ENCODE measurements around the gene PHLDB1.

The PHLDB1 gene

DNA sequence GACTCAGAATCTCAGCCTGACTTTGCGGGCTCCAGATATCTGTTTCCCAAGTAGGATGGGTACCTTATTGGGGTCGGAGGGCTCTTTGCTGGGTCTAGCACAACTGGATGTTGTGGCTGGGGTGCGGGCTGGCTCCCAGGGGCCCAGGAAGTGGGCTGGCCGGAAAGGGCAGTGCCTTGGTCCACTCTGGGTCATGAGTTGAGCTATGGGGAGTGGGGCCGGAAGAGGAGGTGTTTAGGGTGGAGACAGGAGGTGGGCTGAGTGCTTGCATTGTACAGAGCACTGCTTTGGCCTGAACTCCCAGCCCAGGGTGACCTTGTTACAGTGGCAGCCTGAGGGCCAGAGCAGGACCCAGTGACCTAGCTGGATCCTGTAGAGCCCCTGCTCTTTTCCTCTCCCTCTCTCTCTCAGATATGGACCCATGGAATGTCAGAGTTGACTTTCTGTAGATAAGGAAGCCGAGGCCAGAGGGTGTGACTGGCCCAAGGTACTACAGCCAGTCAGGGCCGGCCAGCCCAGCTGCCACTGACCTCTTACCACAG is 13.2 kb downstream of the PHLDB1 start:
- ATAC-seq (replicated peaks; ENCODE audit: extremely low read depth, poor library complexity, severe bottlenecking): no peak
- peaks cover 29% of the 10 kb centered on the region for H3K27me3 Mint-ChIP-seq

DNA sequence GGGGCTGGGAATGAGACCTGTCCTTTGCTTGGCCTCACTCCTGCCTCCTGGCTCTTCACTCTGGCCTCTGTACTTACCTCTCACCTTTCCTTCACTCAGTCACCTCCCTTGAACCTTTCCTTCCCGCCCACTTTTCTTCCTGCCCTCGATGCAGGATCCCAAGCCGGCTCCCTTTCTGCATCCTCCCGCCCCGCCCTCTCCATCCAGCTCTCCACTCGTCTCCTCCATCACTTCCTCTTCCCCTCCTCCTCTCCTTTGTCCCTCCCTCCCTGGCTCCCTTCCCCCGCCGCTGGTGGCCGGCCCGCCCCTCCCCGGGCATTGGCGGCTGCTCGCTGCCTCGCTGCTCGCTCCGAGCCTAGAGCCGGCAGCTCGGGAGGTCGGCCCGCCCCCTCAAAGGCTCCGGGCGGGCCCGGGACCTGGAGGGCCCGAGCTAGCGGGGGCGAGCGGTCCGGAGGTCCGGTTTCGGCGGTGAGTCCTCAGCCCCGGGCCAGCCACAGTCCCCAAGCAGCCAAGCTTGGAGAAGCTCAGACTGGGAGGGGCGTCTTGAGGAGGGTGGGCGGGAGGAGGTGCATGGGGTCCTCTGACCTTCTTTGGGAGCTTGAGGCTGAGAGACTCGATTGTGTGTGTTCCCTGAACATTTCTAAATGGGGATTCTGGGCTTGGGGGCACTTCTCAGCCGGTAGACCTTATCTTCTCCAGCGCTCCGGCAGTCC is 13.8 kb downstream of the PHLDB1 start:
- ATAC-seq (replicated peaks; ENCODE audit: extremely low read depth, poor library complexity, severe bottlenecking) (peak; percentile 24), DNase-seq (ENCODE audit: low spot score in 2 of 2) (no peak)
- Mint-ChIP-seq H3K4me3 (peak overlapping the region; percentile 55), H3K9me3 (no peaks in the 10 kb centered on the region), H3K4me1 (peaks cover 7% of the 10 kb centered on the region), H3K27me3 (peaks cover 29% of the 10 kb centered on the region), H3K27ac (ENCODE audit: low read depth) (no peak overlapping the region), H3K36me3 (ENCODE audit: insufficient read depth) (no peaks in the 10 kb centered on the region)

More for the DNA sequence above, 13.2 kb downstream of the PHLDB1 start:
- Mint-ChIP-seq H3K9me3 (no peaks in the 10 kb centered on the region), H3K4me1 (peaks cover 7% of the 10 kb centered on the region), H3K27ac (ENCODE audit: low read depth) (no peak overlapping the region), H3K4me3 (peak overlapping the region; percentile 55), H3K36me3 (ENCODE audit: insufficient read depth) (no peaks in the 10 kb centered on the region)
- DNase-seq (ENCODE audit: low spot score in 2 of 2): no peak

DNA sequence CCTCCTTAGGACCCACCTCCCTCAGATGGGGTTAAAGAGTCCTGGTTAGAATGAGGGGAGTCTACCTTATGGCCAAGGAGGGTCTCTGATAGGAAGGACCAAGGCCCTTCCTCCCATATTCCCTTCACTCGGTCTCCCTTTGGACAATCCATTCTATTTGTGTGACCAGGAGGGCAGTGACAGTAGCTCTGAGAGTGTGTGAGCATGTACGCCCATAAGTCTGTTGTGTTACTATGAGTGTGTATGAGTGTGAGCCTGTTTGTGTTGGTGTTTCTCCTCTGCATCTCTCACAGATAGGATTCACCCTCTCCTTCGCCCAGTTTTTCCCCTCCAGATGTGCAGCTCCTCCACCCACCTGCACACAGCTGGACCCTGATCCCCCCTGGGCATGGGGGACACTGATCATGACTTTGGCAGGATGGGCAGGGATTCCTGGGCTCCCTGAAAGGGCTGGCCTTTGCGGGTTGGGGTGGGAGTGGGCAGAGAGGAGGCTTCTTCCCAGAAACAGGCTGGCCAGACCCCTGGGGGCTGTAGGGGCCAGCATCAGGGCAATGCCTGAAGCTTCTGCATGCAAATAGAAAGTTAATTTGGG is 14.5 kb downstream of the PHLDB1 start:
- no peak for DNase-seq (ENCODE audit: low spot score in 2 of 2)
- H3K4me3 Mint-ChIP-seq: peak overlapping the region; percentile 44

DNA sequence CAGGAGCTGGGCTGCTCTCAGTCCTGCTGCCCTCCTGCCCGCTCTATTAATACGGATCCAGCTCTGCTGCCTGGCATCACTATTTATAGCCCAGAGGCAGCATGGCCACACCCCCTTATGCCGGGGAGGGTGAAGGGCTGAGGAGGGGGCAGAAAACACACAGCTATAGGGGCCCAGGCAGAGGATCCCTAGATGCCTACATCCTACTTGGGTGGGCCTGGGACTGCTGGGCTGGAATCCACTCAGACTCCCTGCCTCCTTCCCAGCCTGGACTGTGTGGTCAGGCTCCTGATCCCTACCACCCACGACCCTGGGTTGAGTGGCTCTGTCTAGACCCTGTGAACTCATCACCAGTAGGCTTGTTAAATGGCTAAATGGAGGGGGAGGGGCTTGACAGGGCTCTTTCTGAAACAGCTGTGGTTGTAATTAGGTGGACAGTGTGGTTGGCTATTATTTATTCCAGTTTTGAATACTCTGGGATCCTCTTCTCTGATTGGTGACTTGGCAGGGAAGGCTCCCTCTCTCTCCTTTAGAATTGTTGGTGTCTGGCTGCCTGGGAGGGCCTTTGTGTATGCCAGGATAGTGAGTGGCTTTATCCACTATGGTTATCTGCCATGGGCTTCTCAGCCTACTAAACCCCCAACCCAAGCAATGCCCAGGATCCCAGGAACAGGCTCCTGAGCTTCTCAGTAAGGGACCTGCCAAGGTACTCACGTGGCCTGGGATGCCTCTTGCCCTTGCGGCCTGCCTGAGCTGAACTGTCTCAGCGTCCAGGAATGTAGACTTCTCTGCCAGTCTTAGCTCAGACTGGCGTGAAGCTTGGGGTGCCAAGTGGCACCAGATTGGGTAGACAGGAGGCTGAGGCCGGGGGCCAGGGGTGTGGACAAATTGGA is 15.2 kb downstream of the PHLDB1 start:
- no peak for DNase-seq (ENCODE audit: low spot score in 2 of 2)
- Mint-ChIP-seq H3K27ac (ENCODE audit: low read depth) (no peak overlapping the region), H3K9me3 (no peaks in the 10 kb centered on the region), H3K4me1 (peaks cover 7% of the 10 kb centered on the region), H3K36me3 (ENCODE audit: insufficient read depth) (no peaks in the 10 kb centered on the region), H3K4me3 (no peak overlapping the region), H3K27me3 (peaks cover 29% of the 10 kb centered on the region)
- no peak for ATAC-seq (replicated peaks; ENCODE audit: extremely low read depth, poor library complexity, severe bottlenecking)

More for the DNA sequence above, 14.5 kb downstream of the PHLDB1 start:
- Mint-ChIP-seq H3K9me3 (no peaks in the 10 kb centered on the region), H3K27ac (ENCODE audit: low read depth) (no peak overlapping the region), H3K36me3 (ENCODE audit: insufficient read depth) (no peaks in the 10 kb centered on the region), H3K27me3 (peaks cover 29% of the 10 kb centered on the region), H3K4me1 (peaks cover 7% of the 10 kb centered on the region)
- no peak for ATAC-seq (replicated peaks; ENCODE audit: extremely low read depth, poor library complexity, severe bottlenecking)

DNA sequence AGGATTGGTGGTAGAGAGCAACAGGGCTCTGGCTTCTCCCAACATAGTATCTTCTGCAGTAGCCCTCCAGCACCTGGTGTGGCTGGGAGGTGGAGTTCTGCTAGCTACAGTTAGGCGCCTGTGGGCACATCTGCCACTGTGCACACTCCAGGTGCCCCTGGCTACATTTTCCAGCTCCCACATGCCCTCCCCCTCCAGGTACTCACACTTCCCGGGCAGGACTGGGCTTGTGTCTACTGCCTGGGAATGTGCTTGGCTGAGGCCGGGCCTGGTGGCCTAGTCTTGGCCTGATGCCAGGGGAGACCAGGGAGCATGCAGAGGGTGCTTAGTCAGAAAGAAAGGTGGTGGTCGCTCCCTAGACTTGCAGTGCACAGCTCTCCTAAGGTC is 15.8 kb downstream of the PHLDB1 start:
- Mint-ChIP-seq H3K36me3 (ENCODE audit: insufficient read depth) (no peaks in the 10 kb centered on the region), H3K27me3 (peaks cover 29% of the 10 kb centered on the region), H3K4me1 (peaks cover 7% of the 10 kb centered on the region), H3K4me3 (no peak overlapping the region), H3K9me3 (no peaks in the 10 kb centered on the region), H3K27ac (ENCODE audit: low read depth) (no peak overlapping the region)
- DNase-seq (ENCODE audit: low spot score in 2 of 2): no peak
- no peak for ATAC-seq (replicated peaks; ENCODE audit: extremely low read depth, poor library complexity, severe bottlenecking)

DNA sequence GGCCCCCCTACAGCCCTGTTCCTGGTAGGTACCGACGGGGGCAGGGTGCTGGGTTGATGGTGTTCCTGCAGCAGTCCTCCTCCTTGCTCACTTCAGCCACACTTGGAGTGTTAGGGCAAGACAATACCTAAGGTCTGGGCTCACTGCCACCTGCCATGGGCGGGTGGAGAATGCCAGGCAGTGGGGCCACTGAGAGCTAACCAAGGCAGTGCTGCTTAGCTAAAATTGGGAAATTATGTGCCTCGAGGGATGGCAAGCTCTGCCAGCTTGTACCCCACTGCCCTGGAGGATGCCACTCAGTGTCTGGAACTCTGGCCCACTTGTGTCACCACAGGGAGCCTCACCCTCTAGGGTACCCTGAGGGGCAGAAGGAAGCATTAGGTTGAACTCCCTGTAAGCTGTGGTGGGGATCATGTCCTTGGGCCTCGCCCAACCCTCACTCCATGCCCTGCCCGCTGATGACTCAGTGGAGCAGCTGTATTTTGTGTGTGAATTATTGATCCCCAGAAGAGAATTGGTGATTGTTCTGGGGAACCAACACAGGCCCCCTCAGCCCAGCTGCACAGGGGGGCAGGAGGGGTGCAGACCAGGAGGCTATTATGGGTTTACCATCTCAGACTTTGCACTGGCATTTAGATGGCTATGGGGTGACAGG is 17.7 kb downstream of the PHLDB1 start:
- DNase-seq (ENCODE audit: low spot score in 2 of 2) (no peak), ATAC-seq (replicated peaks; ENCODE audit: extremely low read depth, poor library complexity, severe bottlenecking) (no peak)
- H3K4me3 Mint-ChIP-seq: no peak overlapping the region
- peaks cover 7% of the 10 kb centered on the region for H3K4me1 Mint-ChIP-seq
- H3K36me3 Mint-ChIP-seq (ENCODE audit: insufficient read depth): peaks cover 3% of the 10 kb centered on the region
- no peak overlapping the region for H3K27ac Mint-ChIP-seq (ENCODE audit: low read depth)
- H3K9me3 Mint-ChIP-seq: no peaks in the 10 kb centered on the region
- peaks cover 29% of the 10 kb centered on the region for H3K27me3 Mint-ChIP-seq

DNA sequence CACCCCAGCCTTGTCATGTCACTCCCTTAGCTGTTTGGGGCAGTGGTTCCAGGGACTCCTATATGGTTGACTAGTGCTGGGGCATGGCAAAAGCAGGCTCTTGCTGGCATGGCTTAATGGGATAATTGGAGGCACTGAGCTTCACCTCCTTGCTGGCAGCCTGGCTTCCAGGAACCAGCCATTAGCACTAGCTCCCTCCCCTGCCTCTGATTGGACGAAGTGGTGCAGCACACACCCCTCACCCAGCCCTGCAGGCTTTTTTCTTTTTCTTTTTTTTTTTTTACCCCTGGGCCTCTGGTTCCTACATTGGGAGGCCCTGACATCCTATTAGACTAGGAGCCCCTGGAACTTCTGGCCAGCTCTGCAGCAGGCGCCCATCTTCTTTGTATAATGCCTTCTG is 18.6 kb downstream of the PHLDB1 start:
- ATAC-seq (replicated peaks; ENCODE audit: extremely low read depth, poor library complexity, severe bottlenecking) (no peak), DNase-seq (ENCODE audit: low spot score in 2 of 2) (no peak)
- Mint-ChIP-seq H3K27me3 (peaks cover 23% of the 10 kb centered on the region), H3K9me3 (no peaks in the 10 kb centered on the region), H3K4me1 (peaks cover 3% of the 10 kb centered on the region), H3K4me3 (no peak overlapping the region), H3K36me3 (ENCODE audit: insufficient read depth) (peaks cover 3% of the 10 kb centered on the region), H3K27ac (ENCODE audit: low read depth) (no peak overlapping the region)

DNA sequence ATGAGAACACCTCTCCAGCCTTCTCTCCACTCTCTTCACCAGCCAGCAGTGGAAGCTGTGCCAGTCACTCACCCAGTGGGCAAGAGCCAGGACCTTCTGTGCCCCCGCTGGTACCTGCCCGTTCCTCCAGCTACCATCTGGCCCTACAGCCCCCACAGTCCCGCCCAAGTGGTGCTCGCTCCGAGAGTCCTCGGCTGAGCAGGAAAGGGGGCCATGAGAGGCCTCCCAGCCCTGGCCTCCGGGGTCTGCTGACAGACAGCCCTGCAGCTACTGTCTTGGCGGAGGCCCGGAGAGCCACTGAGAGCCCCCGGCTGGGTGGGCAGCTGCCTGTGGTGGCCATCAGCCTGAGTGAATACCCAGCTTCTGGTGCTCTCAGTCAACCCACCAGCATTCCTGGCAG is 20.2 kb downstream of the PHLDB1 start:
- Mint-ChIP-seq H3K36me3 (ENCODE audit: insufficient read depth) (peaks cover 3% of the 10 kb centered on the region), H3K27ac (ENCODE audit: low read depth) (no peak overlapping the region), H3K4me3 (no peak overlapping the region), H3K4me1 (no peaks in the 10 kb centered on the region), H3K9me3 (no peaks in the 10 kb centered on the region), H3K27me3 (peaks cover 7% of the 10 kb centered on the region)
- ATAC-seq (replicated peaks; ENCODE audit: extremely low read depth, poor library complexity, severe bottlenecking) (no peak), DNase-seq (ENCODE audit: low spot score in 2 of 2) (no peak)

DNA sequence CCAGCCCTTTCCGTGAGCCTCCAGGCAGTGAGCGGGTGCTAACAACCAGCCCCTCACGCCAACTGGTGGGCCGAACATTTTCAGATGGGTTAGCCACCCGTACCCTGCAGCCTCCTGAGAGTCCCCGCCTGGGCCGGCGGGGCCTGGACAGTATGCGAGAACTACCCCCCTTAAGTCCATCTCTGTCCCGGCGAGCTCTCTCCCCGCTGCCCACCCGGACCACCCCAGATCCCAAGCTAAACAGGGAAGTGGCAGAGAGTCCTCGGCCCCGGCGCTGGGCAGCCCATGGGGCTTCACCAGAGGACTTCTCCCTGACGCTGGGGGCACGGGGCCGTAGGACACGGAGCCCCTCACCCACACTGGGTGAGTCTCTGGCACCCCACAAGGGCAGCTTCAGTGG is 20.6 kb downstream of the PHLDB1 start:
- no peak for DNase-seq (ENCODE audit: low spot score in 2 of 2)
- Mint-ChIP-seq H3K4me1 (no peaks in the 10 kb centered on the region), H3K4me3 (no peak overlapping the region), H3K27ac (ENCODE audit: low read depth) (no peak overlapping the region), H3K27me3 (peaks cover 7% of the 10 kb centered on the region), H3K9me3 (no peaks in the 10 kb centered on the region), H3K36me3 (ENCODE audit: insufficient read depth) (peaks cover 3% of the 10 kb centered on the region)
- ATAC-seq (replicated peaks; ENCODE audit: extremely low read depth, poor library complexity, severe bottlenecking): no peak

DNA sequence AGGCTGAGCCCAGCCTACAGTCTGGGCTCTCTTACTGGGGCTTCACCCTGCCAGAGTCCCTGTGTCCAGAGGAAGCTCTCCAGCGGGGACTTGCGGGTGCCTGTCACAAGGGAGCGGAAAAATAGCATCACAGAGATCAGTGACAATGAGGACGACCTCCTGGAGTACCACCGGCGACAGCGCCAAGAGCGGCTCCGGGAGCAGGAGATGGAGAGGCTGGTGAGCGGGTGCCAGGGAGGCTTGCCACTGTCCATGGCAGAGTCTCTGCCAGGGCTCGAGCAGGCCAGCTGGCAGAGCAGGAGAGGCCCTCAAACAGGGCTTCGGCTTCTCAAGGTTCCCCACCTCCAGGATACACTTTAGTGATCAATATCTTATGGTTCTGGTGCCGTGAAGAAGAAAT is 21.0 kb downstream of the PHLDB1 start:
- Mint-ChIP-seq H3K27ac (ENCODE audit: low read depth) (no peak overlapping the region), H3K36me3 (ENCODE audit: insufficient read depth) (peaks cover 3% of the 10 kb centered on the region), H3K4me1 (no peaks in the 10 kb centered on the region), H3K27me3 (peaks cover 9% of the 10 kb centered on the region), H3K4me3 (no peak overlapping the region), H3K9me3 (no peaks in the 10 kb centered on the region)
- ATAC-seq (replicated peaks; ENCODE audit: extremely low read depth, poor library complexity, severe bottlenecking) (no peak), DNase-seq (ENCODE audit: low spot score in 2 of 2) (no peak)

DNA sequence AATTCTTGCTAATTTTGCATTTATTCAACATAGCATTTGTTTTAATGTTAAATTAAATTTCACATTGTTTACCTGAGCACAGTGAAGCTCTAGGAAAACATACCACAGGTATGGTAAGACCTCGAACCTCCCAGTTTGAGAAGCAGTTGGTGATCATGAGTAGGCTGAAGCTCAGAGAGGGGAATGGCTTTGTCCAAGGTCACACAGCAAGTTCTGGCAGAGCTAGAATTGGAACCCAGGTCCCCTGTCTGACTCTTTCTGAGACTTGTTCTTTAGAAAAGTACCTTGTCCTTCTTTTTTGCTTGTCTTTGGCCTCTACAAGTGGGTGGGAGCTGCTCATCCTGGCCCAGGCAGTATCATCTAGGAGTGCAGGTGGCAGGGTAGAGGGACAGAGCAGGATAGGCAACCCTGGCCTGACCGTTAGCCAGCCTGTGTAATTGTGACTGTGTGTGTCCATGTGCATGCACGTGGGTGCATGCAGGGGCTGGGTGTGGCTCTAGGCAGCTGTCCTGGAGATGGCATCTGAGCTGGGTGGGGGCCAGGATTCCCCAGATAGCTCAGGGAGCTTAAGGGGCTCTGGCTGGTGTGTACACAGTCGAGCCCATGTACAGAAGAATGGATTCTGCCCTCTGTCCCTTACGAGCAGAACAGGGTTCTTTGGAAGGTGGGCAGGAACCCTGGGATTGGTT is 21.6 kb downstream of the PHLDB1 start:
- Mint-ChIP-seq H3K4me1 (no peaks in the 10 kb centered on the region), H3K27ac (ENCODE audit: low read depth) (no peak overlapping the region), H3K36me3 (ENCODE audit: insufficient read depth) (peaks cover 3% of the 10 kb centered on the region), H3K9me3 (no peaks in the 10 kb centered on the region), H3K4me3 (no peak overlapping the region), H3K27me3 (peaks cover 9% of the 10 kb centered on the region)
- no peak for DNase-seq (ENCODE audit: low spot score in 2 of 2)
- no peak for ATAC-seq (replicated peaks; ENCODE audit: extremely low read depth, poor library complexity, severe bottlenecking)
